Fibroblast of villous mesenchyme (primary cell): Measurements from ENCODE around the gene SUFU. TPM values are rescaled to one million over a fixed set of nuclear protein-coding genes. Genes with fewer than 3 reads are reported as not detected.
A peak's percentile ranks its signal among the peaks of the same experiment; 100 is the strongest.
"Not testable (repeated sequence)": the region's sequence is repeated elsewhere in the genome, so short reads cannot be mapped to it uniquely, and the experiment has no call there.

Source experiments
- DNase-seq: peaks from one replicate; pipeline ENCODE4 v3.0.0-alpha.2; 2010; ENCODE audit warnings: low read depth
- H3K4me3 ChIP-seq: 2 replicates; pipeline ENCODE4 v1.5.1; 2011; ENCODE audit warnings: low read depth, mild to moderate bottlenecking, low read length
- total RNA-seq: library from RNA; depleted of rRNA; stranded (reverse); fragments of >200 nt; gene quantifications from 2 replicates; pipeline ENCODE4 v1.2.3, GENCODE V29; 2012
- TF ChIP-seq, protein P1 (sequence below): IDR thresholded peaks from 2 replicates; pipeline ENCODE4 v1.5.1; 2012; ENCODE audit warnings: low read depth, mild to moderate bottlenecking, low read length; ENCODE audit not compliant: insufficient read depth

SUFU gene
- total RNA-seq, 1 donor: 3.9 TPM

DNA sequence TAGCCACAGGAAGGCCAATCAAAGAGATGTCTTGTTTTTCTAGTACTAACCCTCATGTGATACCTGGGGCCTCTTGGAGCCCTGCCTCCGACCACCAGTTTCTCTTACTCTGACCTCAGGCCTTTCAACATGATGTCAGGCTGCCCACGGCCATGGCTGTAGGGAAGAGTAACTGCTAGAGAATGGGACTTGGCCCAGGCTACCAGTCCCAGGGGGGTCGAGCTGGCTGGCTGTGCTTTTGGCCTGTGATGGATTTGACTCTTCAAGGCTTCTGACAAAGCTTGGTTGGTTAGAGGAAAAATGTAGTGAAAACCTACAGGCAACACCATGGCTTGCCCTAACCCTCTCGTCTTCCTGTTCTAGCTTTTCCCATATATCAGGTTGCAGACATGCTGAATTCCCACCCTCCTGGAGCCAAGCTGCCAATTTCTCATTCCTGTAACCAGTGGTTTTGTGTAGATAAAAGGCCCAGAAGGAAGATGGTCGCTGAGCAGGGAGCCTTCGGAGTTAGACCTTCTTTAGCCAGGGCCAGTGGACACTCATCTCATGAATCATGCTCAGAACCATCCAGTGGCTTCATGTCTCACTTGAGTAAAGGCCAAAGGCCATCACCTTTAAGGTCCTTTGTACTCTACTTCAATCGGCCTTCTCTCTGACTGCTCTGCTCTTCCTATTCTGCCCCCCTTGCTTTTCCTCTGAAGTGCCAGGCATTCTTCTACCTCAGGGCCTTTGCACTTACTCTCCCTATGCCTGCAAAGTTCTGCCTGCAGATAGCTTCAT is 19.7 kb downstream of the SUFU start:
- no peak overlapping the region for H3K4me3 ChIP-seq
- DNase-seq: peak; percentile 17
- TF ChIP-seq, protein P1, sequence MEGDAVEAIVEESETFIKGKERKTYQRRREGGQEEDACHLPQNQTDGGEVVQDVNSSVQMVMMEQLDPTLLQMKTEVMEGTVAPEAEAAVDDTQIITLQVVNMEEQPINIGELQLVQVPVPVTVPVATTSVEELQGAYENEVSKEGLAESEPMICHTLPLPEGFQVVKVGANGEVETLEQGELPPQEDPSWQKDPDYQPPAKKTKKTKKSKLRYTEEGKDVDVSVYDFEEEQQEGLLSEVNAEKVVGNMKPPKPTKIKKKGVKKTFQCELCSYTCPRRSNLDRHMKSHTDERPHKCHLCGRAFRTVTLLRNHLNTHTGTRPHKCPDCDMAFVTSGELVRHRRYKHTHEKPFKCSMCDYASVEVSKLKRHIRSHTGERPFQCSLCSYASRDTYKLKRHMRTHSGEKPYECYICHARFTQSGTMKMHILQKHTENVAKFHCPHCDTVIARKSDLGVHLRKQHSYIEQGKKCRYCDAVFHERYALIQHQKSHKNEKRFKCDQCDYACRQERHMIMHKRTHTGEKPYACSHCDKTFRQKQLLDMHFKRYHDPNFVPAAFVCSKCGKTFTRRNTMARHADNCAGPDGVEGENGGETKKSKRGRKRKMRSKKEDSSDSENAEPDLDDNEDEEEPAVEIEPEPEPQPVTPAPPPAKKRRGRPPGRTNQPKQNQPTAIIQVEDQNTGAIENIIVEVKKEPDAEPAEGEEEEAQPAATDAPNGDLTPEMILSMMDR: no peak

DNA sequence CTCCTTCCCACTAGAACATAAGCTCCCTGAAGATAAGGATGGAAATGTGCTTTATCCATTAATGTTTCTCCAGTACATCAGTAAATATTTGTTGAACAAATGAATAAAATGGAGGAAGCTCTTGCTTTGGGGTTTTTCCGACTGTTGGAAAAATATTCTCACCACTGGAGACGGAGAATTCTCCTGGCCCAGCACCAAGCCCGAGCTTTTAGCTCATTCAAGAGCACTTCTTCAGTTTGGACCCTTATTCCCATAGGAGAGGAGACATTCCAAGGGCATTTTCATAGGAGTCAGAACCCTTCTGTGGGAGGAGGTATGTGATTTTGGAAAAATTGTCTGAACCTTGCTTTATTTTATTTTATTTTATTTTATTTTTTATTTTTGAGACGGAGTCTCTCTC is 21.0 kb downstream of the SUFU start:
- TF ChIP-seq, protein P1: no peak
- H3K4me3 ChIP-seq: no peak overlapping the region
- DNase-seq: no peak

DNA sequence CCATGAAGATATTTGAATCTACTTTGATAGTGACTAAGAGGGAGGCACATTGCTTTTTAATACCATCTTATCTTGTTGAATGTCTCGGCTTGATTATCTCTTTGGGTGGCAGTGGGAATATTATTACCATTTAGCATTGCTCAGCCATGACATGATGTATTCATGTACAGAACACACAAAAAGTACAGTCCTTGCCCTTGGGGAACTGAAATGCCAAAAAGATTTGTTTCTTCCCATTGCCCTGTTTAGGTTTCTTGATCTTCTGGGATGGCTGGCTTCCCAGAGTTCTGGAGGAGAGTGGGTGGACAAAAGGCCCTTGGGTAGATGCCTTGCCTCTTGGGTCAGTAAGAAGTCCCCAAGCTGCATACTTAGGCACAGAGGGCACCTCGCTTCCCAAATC is 23.8 kb downstream of the SUFU start:
- TF ChIP-seq, protein P1: no peak
- DNase-seq: no peak
- no peak overlapping the region for H3K4me3 ChIP-seq

DNA sequence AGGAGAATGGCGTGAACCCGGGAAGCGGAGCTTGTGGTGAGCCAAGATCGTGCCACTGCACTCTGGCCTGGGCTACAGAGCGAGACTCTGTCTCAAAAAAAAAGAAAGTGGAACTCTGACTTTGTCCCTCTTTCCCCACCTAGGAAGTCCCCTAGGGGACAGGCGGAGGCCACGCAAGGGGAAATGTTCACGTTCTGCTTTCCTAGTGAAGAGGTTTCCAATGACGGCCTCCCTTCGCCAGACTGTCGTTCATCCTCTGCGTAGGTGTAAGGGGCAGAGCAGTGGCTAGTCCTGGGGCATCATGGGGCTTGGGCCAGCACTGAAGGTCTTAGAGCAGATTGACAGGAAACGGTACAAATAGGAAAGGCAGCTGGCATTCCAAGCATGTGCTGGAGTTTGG is 30.6 kb downstream of the SUFU start:
- no peak overlapping the region for H3K4me3 ChIP-seq
- TF ChIP-seq, protein P1: no peak
- no peak for DNase-seq

DNA sequence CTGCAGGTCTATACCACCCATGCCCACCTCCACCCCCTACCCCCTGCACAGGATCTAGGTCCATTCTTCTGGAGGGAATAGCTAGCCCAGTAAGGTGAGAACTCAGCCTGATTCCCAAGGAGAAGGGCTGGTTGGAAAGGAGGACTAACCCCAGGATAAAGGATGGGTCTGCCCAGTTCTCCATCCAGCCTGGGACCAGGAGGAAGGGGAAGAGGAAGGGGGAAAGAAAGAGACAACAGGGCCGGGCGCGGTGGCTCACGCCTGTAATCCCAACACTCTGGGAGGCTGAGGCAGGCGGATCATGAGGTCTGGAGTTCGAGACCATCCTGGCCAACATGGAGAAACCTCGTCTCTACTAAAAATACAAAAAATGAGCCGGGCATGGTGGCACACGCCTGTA is 31.2 kb downstream of the SUFU start:
- H3K4me3 ChIP-seq, DNase-seq: not testable (repeated sequence)

DNA sequence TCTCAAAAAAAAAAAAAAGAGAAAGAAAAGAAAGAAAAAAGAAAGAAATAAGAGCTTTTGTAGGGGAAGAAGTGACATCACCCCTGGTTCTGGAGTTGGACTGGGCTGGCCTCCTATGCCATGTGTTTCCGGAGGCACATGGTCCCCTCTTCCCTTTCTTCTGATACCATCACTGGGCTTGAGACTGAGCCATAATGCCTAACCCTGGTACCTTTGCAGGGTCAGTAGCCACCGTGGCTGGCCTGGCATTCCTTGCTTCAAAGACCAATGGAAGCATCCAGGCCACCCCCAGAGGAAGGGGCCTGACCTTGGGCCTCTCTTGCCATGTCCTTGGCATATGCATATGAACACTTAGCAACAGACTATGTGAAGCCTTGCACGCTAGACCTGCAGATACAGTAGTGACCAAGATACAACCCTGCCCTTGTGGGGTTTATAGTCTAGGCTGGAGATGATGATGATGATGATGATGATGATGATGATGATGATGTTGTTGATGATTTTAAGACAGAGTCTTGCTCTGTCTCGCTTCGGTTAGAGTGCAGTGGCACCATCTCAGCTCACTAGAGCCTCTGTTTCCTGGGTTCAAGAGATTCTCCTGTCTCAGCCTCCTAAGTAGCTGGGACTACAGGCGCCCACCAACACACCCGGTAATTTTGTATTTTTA is 31.8 kb downstream of the SUFU start:
- TF ChIP-seq, protein P1: no peak
- no peak for DNase-seq
- H3K4me3 ChIP-seq: no peak overlapping the region

DNA sequence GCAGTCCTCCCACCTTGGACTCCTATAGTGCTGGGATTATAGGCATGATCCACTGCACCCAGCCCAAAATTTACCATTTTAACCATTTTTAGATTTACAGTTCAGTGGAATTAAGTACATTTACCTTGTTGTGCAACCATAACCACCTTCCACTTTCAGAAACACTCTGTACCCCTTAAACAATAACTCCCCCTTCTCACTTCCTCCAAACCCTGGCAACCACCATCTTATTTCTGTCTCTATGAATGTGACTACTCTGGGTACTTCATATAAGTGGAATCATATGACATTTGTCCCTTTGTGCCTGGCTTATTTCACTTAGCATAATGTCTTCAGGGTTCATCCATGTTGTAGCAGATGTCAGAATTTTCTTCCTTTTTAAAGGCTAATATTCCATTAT is 33.6 kb downstream of the SUFU start:
- TF ChIP-seq, protein P1: no peak
- no peak for DNase-seq
- H3K4me3 ChIP-seq: no peak overlapping the region
